ENCODE data around the gene FAM174C. TPM values are rescaled to one million over a fixed set of nuclear protein-coding genes. Genes with fewer than 3 reads are reported as not detected.

The FAM174C gene
- polyA plus RNA-seq, 1 of the 3 experiments (the other 2 are of a cell fraction) = 78.0 TPM

GRCh38 chr19:1327125-1327524 is 51.8 kb downstream of the FAM174C start:
- TF ChIP-seq GABPA (IDR thresholded peaks at IDR 0.05; ENCODE audit: low read depth) = no peak
- TF ChIP-seq, protein P1, sequence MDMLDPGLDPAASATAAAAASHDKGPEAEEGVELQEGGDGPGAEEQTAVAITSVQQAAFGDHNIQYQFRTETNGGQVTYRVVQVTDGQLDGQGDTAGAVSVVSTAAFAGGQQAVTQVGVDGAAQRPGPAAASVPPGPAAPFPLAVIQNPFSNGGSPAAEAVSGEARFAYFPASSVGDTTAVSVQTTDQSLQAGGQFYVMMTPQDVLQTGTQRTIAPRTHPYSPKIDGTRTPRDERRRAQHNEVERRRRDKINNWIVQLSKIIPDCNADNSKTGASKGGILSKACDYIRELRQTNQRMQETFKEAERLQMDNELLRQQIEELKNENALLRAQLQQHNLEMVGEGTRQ (IDR thresholded peaks at IDR 0.05; ENCODE audit: borderline replicate concordance, low read depth, low read length) = no peak
- Histone ChIP-seq H3K27ac (ENCODE audit: low read depth in 2 of 2, low read length in 1 of 2) (no peak overlapping the region), H3K27me3 (ENCODE audit: insufficient read depth) (no peaks in the 10 kb centered on the region), H4K20me1 (ENCODE audit: insufficient read depth) (no peaks in the 10 kb centered on the region), H3F3A (replicated peaks; ENCODE audit: insufficient read depth) (peaks cover 3% of the 10 kb centered on the region), H3K4me3 (ENCODE audit: low read depth in 2 of 2, low read length in 1 of 2) (no peak overlapping the region), H3K9ac (no peak overlapping the region), H3K79me2 (ENCODE audit: insufficient read depth) (no peaks in the 10 kb centered on the region), H2AFZ (ENCODE audit: low read depth) (no peak overlapping the region), H3K36me3 (replicated peaks in 1 of 2; ENCODE audit: control insufficient read depth in 1 of 2, insufficient read depth in 2 of 2, low read length in 1 of 2) (no peaks in the 10 kb centered on the region), H3K9me2 (no peaks in the 10 kb centered on the region), H3K4me2 (no peak overlapping the region), H3K4me1 (ENCODE audit: control insufficient read depth in 1 of 2, insufficient read depth in 2 of 2, low read depth in 1 of 2, low read length in 1 of 2) (no peaks in the 10 kb centered on the region; a peak in 1 of 4 replicates), H3K9me3 (no peaks in the 10 kb centered on the region)
- no peak for DNase-seq
- CTCF ChIA-PET = interaction anchor here (1.0 to 1.8 kb wide), 3 partner anchors 11 to 36 kb away, joined by 3 to 8 read pairs (median 6); no protein-coding TSS in a partner anchor
- POLR2A ChIA-PET = no interaction called here
- 83% methylated on average over 9 of the region's 14 CpGs for WGBS (ENCODE audit: low lambda C conversion rate)

Other genes with a start within 250 kb of the FAM174C start
- 152 and 279 TPM in 2 replicates for gene CNN2, start 248.9 kb upstream of the FAM174C start, polyA plus RNA-seq (2012; rRNA removed)
- 7.8 and 8.3 TPM in 2 replicates for gene ABCA7, start 235.4 kb upstream of the FAM174C start, polyA plus RNA-seq (2012; rRNA removed)
- gene ARHGAP45, start 208.4 kb upstream of the FAM174C start, polyA plus RNA-seq (2012; rRNA removed) = 2.8 and 4.2 TPM in 2 replicates
- gene POLR2E, start 180.2 kb upstream of the FAM174C start, polyA plus RNA-seq (2012; rRNA removed) = 238 and 283 TPM in 2 replicates
- 566 and 925 TPM in 2 replicates for gene GPX4, start 171.5 kb upstream of the FAM174C start, polyA plus RNA-seq (2012; rRNA removed)
- gene SBNO2, start 101.3 kb upstream of the FAM174C start, polyA plus RNA-seq (2012; rRNA removed) = 15.7 and 18.3 TPM in 2 replicates
- gene STK11, start 69.8 kb upstream of the FAM174C start, polyA plus RNA-seq (2012; rRNA removed) = 53.5 and 55.5 TPM in 2 replicates
- gene CBARP, start 37.5 kb upstream of the FAM174C start, polyA plus RNA-seq (2012; rRNA removed) = 4.8 and 5.1 TPM in 2 replicates
- 133 and 226 TPM in 2 replicates for gene ATP5F1D, start 33.8 kb upstream of the FAM174C start, polyA plus RNA-seq (2012; rRNA removed)
- 8.2 and 13.9 TPM in 2 replicates for gene MIDN, start 26.9 kb upstream of the FAM174C start, polyA plus RNA-seq (2012; rRNA removed)
- 762 and 857 TPM in 2 replicates for gene CIRBP, start 6.2 kb upstream of the FAM174C start, polyA plus RNA-seq (2012; rRNA removed)
- 0.67 and 1.1 TPM in 2 replicates for gene EFNA2, start 10.3 kb downstream of the FAM174C start, polyA plus RNA-seq (2012; rRNA removed)
- gene NDUFS7, start 108.4 kb downstream of the FAM174C start, polyA plus RNA-seq (2012; rRNA removed) = 52.5 and 66.4 TPM in 2 replicates
- 76.5 and 85.3 TPM in 2 replicates for gene GAMT, start 126.0 kb downstream of the FAM174C start, polyA plus RNA-seq (2012; rRNA removed)
- 43.8 and 54.3 TPM in 2 replicates for gene DAZAP1, start 132.1 kb downstream of the FAM174C start, polyA plus RNA-seq (2012; rRNA removed)
- gene RPS15, start 162.9 kb downstream of the FAM174C start, polyA plus RNA-seq (2012; rRNA removed) = 2,836 and 3,749 TPM in 2 replicates
- 1.3 and 1.8 TPM in 2 replicates for gene APC2, start 174.6 kb downstream of the FAM174C start, polyA plus RNA-seq (2012; rRNA removed)
- gene C19orf25, start 203.7 kb downstream of the FAM174C start, polyA plus RNA-seq (2012; rRNA removed) = 23.4 and 25.3 TPM in 2 replicates
- 5.8 and 6.6 TPM in 2 replicates for gene PCSK4, start 214.8 kb downstream of the FAM174C start, polyA plus RNA-seq (2012; rRNA removed)
- gene REEP6, start 215.7 kb downstream of the FAM174C start, polyA plus RNA-seq (2012; rRNA removed) = 6.8 and 9.1 TPM in 2 replicates
- gene ADAMTSL5, start 237.5 kb downstream of the FAM174C start, polyA plus RNA-seq (2012; rRNA removed) = 5.7 and 6.3 TPM in 2 replicates
- gene PLK5, start 248.5 kb downstream of the FAM174C start, polyA plus RNA-seq (2012; rRNA removed) = 0.03 TPM in 1 of 2 replicates, not detected in the other

Measured in SK-N-SH (cell line).